Naive thymus-derived CD8-positive, alpha-beta T cell (primary cell): ENCODE data around the gene GCC2. TPM values are rescaled to one million over a fixed set of nuclear protein-coding genes. Genes with fewer than 3 reads are reported as not detected.
"Not testable (repeated sequence)": the region's sequence is repeated elsewhere in the genome, so short reads cannot be mapped to it uniquely, and the experiment has no call there.

Experiments used
- ATAC-seq, 2 donors: fragments of 150-1000 bp; cut with Tn5 transposase in 1 of 2; sonication (Bioruptor Pico), chemical (Tn5 transposase) in 1 of 2; 1 replicate in 1 of 2; 2 replicates in 1 of 2; pipeline ENCODE4 v1.10.0; 2021; ENCODE audit warnings: mild to moderate bottlenecking in 2 of 2, moderate library complexity in 2 of 2
- POLR2A ChIA-PET: fragments of 350-600 bp; sonication (Branson Sonifier 250); formaldehyde crosslinking; loops from one replicate; lab custom pipeline; 2021; ENCODE audit warnings: antibody characterized with exemption; lab: Charles Lee
- DNase-seq, 10 donors: peaks; one replicate each; pipeline versions ENCODE4 v3.0.0 to v3.0.0-alpha.2; 2020 to 2022
- H3K27ac Mint-ChIP-seq, 10 donors: one replicate each; pipeline ENCODE4 v1.8.0; 2020 to 2022; ENCODE audit warnings: mild to moderate bottlenecking in 10 of 10, mixed read lengths in 10 of 10, moderate library complexity in 4 of 10, inconsistent platforms in 1 of 10
- H3K27me3 Mint-ChIP-seq, 5 donors: one replicate each; pipeline ENCODE4 v1.8.0; 2021 to 2022; ENCODE audit warnings: mixed read lengths in 5 of 5
- H3K36me3 Mint-ChIP-seq, 3 donors: one replicate each; pipeline ENCODE4 v1.8.0; 2020 to 2022; ENCODE audit warnings: mixed read lengths in 3 of 3, mild to moderate bottlenecking in 2 of 3, inconsistent platforms in 1 of 3
- H3K4me1 Mint-ChIP-seq, 4 donors: one replicate each; pipeline ENCODE4 v1.8.0; 2021 to 2022; ENCODE audit warnings: mixed read lengths in 4 of 4
- H3K4me3 Mint-ChIP-seq, 10 donors: one replicate each; pipeline ENCODE4 v1.8.0; 2020 to 2022; ENCODE audit warnings: mild to moderate bottlenecking in 10 of 10, mixed read lengths in 10 of 10, moderate library complexity in 6 of 10, inconsistent platforms in 1 of 10
- H3K9me3 Mint-ChIP-seq, 9 donors: one replicate each; pipeline ENCODE4 v1.8.0; 2020 to 2022; ENCODE audit warnings: mixed read lengths in 9 of 9, mild to moderate bottlenecking in 3 of 9, inconsistent platforms in 1 of 9, moderate library complexity in 1 of 9
- polyA plus RNA-seq, 3 donors: library from polyadenylated mRNA; unstranded; fragments of 300-500 nt; fragmentation: Illumina TruSeq; gene quantifications; one replicate each; pipeline ENCODE4 v1.2.3, GENCODE V29; 2021
- total RNA-seq, 8 experiments: library from RNA in 2 of 8; stranded (reverse) in 2 of 8; gene quantifications; one replicate each; pipeline ENCODE4 v1.2.3 and lab custom pipeline; 2021 to 2026

GCC2 gene
- total and polyA plus RNA-seq, 5 experiments from 2014 or later = 51.5 to 205 (median 100) TPM

DNA sequence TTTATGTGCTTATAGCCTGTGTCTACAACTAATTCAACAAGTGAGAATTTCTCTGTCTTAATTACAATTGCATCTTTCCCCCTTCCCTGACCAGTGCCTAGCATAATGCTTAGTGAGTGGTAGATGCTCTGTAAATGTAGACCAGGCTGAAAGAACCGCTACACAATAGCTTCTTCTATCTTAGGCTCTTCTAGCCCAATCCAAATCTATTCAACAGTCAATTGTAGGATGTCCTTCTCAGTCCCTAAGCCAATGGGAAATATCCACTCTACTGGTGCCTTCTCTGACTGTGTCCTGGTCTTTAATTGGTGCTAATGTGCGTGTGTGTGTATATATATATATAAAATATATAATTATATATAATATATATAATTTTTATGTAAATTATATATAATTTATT, 34.1 kb upstream of the GCC2 start:
- ATAC-seq = no peak

DNA sequence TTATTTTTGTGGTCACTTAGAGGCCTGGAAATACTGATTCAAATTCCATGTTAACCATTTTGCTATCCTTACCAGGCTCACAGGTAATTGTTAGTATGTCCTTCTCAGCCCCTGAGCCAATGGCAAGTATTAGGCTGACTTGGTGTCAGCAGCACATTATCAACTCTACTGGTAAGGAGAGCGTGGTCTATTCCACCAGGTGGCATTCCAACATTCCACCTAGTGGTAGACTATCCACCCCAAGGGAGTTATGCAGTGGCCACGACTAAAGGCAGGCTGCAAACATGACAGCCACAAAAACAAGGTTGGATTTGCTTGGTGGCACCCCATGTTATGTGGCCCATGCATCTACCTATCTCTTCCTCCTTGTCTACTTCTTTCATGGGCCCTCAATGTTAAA, 31.8 kb upstream of the GCC2 start:
- no peaks in the 10 kb centered on the region for H3K36me3 Mint-ChIP-seq
- DNase-seq (peak in 1 of 10 donors; percentile 6), ATAC-seq (peak in 1 of 2 donors; percentile 49)
- no peaks in the 10 kb centered on the region for H3K4me1 Mint-ChIP-seq
- POLR2A ChIA-PET = no interaction called here
- no peak overlapping the region for H3K4me3 Mint-ChIP-seq
- H3K9me3 Mint-ChIP-seq = no peaks in the 10 kb centered on the region
- H3K27me3 Mint-ChIP-seq = peaks cover 0 to 2% (median 0%) of the 10 kb centered on the region in 5 donors
- H3K27ac Mint-ChIP-seq = no peak overlapping the region

More for the DNA sequence above, 34.1 kb upstream of the GCC2 start:
- POLR2A ChIA-PET = no interaction called here
- Mint-ChIP-seq H3K27me3 (no peaks in the 10 kb centered on the region), H3K4me1 (no peaks in the 10 kb centered on the region), H3K9me3 (no peaks in the 10 kb centered on the region), H3K27ac (no peak overlapping the region), H3K4me3 (no peak overlapping the region), H3K36me3 (no peaks in the 10 kb centered on the region)
- DNase-seq = no peak

DNA sequence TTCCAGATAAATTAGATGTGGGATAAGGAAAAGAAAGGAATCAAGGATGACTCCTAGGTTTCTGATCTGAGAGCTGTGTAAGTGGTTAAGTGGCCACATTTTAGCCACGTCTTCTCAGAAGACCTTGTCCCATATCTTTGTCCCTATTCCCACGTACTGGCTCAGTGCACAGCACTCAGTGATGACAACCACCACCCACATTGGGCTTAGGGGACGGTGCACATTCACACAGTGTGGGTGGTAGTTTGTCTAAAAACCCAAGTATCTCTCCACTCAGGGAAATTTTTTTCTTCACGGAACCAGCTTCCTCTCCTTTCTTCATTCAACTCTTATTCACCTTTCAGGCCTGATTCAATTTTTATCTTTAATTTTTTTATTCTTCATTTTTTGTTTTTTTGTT, 30.6 kb upstream of the GCC2 start:
- POLR2A ChIA-PET = no interaction called here
- no peaks in the 10 kb centered on the region for H3K4me1 Mint-ChIP-seq
- no peak overlapping the region for H3K27ac Mint-ChIP-seq
- H3K36me3 Mint-ChIP-seq = no peaks in the 10 kb centered on the region
- H3K27me3 Mint-ChIP-seq = peaks cover 4 to 13% (median 10%) of the 10 kb centered on the region in 5 donors
- no peak overlapping the region for H3K4me3 Mint-ChIP-seq
- H3K9me3 Mint-ChIP-seq = no peaks in the 10 kb centered on the region
- DNase-seq (no peak), ATAC-seq (no peak)

DNA sequence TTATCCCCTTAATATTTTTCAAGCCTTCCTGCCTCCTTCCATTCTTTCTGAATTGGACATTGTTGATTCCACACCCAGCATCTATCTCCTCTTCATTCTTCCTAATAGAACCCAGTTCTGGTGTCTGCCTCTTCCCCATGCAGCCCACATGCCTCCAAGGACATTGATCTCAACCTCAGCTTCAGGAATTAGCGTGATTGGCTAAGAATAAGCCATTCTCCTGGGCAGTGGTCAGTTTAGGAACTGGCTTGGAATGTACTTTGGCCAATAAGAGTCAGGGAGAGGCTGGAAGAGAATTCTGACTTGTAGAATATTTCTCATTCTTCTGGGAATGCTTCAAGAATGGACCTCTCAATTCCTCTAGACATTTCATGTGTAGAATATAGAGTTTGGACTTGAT, 25.9 kb upstream of the GCC2 start:
- H3K36me3 Mint-ChIP-seq = no peaks in the 10 kb centered on the region
- H3K27ac Mint-ChIP-seq = no peak overlapping the region
- H3K9me3 Mint-ChIP-seq = peaks cover 0 to 2% (median 0%) of the 10 kb centered on the region in 9 donors
- no peaks in the 10 kb centered on the region for H3K4me1 Mint-ChIP-seq
- ATAC-seq (no peak), DNase-seq (no peak)
- POLR2A ChIA-PET = no interaction called here
- peaks cover 12 to 23% (median 16%) of the 10 kb centered on the region in 5 donors for H3K27me3 Mint-ChIP-seq
- H3K4me3 Mint-ChIP-seq = no peak overlapping the region

DNA sequence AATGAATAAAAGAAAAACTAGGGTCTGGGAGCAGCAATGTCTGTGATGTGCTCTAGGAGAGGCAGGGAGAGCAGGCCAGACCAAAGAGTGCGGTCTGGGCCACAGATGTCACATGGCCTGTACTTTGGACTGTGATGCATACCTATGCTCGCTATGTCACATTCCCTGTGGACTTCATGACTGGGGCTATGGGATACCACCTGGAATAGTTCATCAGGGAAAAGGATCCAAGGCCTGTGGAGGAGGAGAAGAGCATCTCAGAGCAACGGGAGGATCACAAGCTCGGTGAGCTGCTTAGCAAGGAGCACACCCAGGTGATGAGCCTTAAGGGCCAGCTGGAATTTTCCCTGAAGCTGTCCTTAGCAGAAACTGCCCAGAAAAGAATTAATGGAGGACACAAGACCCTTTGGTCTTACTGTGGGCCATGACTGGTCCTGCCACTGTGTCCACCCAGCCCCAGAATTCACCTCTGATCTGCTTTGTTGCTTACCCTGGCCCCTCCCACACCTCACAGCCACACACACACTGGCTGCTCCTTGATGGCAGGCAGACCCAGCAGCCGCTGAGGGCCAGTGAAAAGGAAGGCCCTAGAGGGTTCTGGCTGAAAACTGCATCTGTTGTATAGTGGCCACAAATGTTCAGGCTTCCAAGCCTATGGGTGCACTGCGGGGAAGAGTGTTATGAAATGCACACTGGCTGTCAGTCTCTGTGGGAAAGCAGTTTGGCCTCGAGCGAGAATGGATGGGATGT, 25.3 kb upstream of the GCC2 start:
- Mint-ChIP-seq H3K27me3 (peaks cover 12 to 23% (median 16%) of the 10 kb centered on the region in 5 donors), H3K36me3 (no peaks in the 10 kb centered on the region), H3K9me3 (peaks cover 0 to 2% (median 0%) of the 10 kb centered on the region in 9 donors), H3K4me1 (no peaks in the 10 kb centered on the region), H3K4me3 (no peak overlapping the region), H3K27ac (no peak overlapping the region)
- POLR2A ChIA-PET = no interaction called here
- no peak for DNase-seq
- no peak for ATAC-seq

DNA sequence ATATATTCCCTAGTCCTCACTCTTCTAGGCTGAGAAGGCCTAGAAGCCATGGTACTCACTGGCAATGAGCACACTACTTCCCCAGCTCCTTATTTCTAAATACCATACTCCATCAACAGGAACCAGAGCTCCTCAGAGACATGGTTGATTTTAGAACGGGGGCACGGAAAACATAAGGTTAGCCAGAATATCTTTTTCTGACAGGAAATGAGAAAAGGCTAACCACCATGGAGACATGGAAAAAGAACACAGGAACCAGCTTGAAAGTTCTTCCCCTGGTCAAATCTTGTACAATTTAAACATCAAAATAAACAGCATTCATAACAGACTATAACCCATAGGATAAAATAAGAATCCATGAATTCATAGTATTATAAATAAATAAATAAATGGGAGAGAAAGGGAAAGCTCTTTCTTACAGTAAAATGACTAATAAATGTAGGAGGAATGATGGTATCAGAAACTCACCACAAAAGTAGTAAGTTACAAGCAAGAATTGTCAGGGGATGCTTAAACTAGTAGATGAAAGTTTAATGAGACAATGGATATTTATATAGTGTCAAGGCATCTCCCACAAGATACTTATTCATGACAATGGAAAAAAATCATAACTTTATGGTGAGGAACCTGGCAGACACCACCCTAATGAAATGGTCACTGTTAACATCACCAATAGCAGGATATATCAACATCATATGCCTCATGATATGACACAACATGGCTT, 20.6 kb upstream of the GCC2 start:
- no peak for ATAC-seq
- peaks cover 0 to 4% (median 0%) of the 10 kb centered on the region in 9 donors for H3K9me3 Mint-ChIP-seq
- peaks cover 5 to 13% (median 9%) of the 10 kb centered on the region in 5 donors for H3K27me3 Mint-ChIP-seq
- peaks cover 0 to 8% (median 0%) of the 10 kb centered on the region in 3 donors for H3K36me3 Mint-ChIP-seq
- H3K4me3 Mint-ChIP-seq = no peak overlapping the region
- H3K27ac Mint-ChIP-seq = no peak overlapping the region
- POLR2A ChIA-PET = interaction anchor here (0.6 kb wide), 1 partner anchor 28 kb away, joined by 3 read pairs; no protein-coding TSS in a partner anchor
- no peak for DNase-seq
- H3K4me1 Mint-ChIP-seq = no peaks in the 10 kb centered on the region

DNA sequence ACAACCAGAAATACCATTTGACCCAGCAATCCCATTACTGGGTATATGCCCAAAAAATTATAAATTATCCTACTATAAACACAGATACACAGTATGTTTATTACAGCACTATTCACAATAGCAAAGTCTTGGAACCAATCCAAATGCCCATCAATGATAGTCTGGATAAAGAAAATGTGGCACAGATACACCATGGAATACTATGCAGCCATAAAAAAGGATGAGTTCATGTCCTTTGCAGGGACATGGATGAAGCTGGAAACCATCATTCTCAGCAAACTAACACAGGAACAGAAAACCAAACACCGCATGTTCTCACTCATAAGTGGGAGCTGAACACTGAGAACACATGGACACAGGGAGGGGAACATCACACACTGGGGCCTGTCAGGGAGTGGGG, 13.4 kb upstream of the GCC2 start:
- H3K4me3 Mint-ChIP-seq, H3K4me1 Mint-ChIP-seq, ATAC-seq, H3K36me3 Mint-ChIP-seq, H3K9me3 Mint-ChIP-seq, H3K27me3 Mint-ChIP-seq, POLR2A ChIA-PET, DNase-seq: not testable (repeated sequence)
- H3K27ac Mint-ChIP-seq = peak overlapping the region in 2 of 10 donors; percentile 7 to 10

DNA sequence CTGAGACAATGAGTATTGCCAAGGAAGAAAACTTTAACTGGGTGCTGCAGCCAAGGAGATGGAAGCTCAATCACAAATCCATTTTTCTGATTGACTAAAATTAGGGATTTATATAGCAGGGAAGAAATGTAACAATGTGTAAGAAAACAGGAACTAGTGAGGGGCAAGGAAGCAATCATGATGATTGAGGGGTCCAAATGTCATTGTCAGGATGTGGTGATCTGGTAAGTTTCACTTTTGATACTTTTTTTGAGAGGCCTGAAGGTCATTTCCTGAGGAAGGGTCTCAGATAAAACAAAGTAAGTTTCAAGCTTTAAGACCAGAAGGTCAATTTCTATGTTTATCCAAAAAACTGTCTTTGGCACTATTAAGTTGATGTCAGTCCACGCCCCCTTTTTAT, 12.0 kb upstream of the GCC2 start:
- H3K4me1 Mint-ChIP-seq = no peaks in the 10 kb centered on the region
- no peaks in the 10 kb centered on the region for H3K36me3 Mint-ChIP-seq
- no peak overlapping the region for H3K4me3 Mint-ChIP-seq
- no peaks in the 10 kb centered on the region for H3K27me3 Mint-ChIP-seq
- POLR2A ChIA-PET = no interaction called here
- DNase-seq = no peak
- H3K27ac Mint-ChIP-seq = no peak overlapping the region
- no peak for ATAC-seq
- peaks cover 0 to under 1% (median 0%) of the 10 kb centered on the region in 9 donors for H3K9me3 Mint-ChIP-seq

DNA sequence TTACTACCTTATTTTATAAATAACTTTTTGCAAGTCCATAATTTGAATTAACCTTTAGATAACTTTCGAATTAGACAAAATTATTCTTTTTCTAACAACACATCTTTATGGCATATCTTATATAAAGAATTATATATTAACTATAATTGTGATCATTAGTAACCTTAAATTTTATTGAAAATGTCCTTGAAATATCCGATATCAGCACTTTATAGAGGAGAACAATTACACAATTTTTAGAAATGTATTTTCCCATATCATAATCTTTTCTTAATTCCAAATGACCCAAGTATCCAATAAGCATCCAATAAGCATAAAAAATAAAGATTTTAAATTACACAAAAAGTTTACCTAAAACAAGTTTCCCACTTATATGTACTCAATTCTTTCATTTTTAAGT, 7.3 kb upstream of the GCC2 start:
- Mint-ChIP-seq H3K4me3 (no peak overlapping the region), H3K4me1 (no peaks in the 10 kb centered on the region), H3K9me3 (no peaks in the 10 kb centered on the region), H3K27me3 (no peaks in the 10 kb centered on the region), H3K27ac (no peak overlapping the region), H3K36me3 (no peaks in the 10 kb centered on the region)
- ATAC-seq = no peak
- no peak for DNase-seq
- POLR2A ChIA-PET = no interaction called here

DNA sequence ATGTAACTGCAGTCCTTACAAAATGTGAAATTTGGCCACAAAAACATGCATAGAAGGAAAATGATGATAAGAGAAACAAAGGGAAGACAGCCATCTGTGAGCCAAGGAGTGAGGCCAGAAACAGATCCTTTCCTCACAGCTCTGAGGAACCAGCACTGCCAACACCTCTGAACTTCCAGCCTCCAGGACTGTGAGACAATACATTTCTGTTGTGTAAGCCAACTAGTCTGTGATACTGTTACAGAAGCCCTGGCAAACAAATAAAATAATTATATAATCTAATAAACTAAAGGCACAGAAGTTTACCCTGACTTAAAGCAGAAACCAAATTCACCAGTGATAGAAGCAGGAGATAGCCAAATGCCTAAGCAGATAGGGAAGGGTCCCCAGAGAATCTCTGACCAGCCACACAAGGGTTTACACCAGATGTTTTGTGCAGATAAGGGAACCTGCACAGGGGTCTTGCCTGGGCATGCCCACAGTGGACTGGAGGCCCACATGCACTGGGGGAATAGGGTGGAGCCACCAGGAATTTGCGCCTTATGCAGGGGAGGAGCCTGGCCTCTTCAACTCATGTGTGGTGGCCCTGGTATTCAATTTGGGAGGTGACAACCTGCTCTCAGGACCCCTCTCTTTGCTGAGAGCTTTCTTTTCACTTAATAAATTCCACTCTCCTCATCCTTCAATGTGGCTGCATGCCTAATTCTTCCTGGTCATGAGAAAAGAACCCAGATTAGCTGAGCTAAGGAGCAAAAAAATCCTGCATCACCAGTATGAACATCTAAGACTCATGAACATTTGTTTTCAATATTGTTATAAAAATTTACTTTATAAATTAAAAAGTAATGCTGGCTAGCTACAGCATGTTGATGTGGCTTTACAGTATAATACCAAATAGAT, 3.8 kb upstream of the GCC2 start:
- H3K4me3 Mint-ChIP-seq = no peak overlapping the region
- H3K27ac Mint-ChIP-seq = no peak overlapping the region
- DNase-seq (no peak), ATAC-seq (no peak)
- POLR2A ChIA-PET = no interaction called here
- peaks cover 0 to 4% (median 0%) of the 10 kb centered on the region in 3 donors for H3K36me3 Mint-ChIP-seq
- H3K4me1 Mint-ChIP-seq = peaks cover 11 to 20% (median 18%) of the 10 kb centered on the region in 4 donors
- H3K27me3 Mint-ChIP-seq = no peaks in the 10 kb centered on the region
- no peaks in the 10 kb centered on the region for H3K9me3 Mint-ChIP-seq

DNA sequence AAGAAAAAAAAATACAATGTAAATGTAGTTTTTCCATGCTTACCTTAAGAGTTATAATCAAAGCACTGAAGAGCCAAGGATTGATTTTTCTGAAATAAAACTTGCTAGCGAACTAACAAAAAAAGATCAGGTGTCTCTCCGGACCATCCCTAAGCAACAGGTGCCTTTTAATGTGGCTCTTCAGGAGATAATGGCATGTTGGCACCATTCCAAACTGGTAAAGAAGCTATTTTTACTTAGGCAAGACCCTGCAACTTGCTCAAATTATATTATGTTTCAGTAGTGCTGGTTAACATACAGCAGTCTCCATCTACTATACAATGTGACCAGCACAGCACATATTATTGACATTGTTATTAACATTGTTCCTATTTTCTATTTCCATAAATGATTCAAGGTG, 2.3 kb upstream of the GCC2 start:
- DNase-seq = no peak
- POLR2A ChIA-PET = no interaction called here
- Mint-ChIP-seq H3K27me3 (no peaks in the 10 kb centered on the region), H3K36me3 (peaks cover 0 to 14% (median 4%) of the 10 kb centered on the region in 3 donors), H3K9me3 (no peaks in the 10 kb centered on the region), H3K27ac (no peak overlapping the region), H3K4me3 (peak overlapping the region in 1 of 10 donors; percentile 15), H3K4me1 (peaks cover 12 to 35% (median 29%) of the 10 kb centered on the region in 4 donors)
- no peak for ATAC-seq

DNA sequence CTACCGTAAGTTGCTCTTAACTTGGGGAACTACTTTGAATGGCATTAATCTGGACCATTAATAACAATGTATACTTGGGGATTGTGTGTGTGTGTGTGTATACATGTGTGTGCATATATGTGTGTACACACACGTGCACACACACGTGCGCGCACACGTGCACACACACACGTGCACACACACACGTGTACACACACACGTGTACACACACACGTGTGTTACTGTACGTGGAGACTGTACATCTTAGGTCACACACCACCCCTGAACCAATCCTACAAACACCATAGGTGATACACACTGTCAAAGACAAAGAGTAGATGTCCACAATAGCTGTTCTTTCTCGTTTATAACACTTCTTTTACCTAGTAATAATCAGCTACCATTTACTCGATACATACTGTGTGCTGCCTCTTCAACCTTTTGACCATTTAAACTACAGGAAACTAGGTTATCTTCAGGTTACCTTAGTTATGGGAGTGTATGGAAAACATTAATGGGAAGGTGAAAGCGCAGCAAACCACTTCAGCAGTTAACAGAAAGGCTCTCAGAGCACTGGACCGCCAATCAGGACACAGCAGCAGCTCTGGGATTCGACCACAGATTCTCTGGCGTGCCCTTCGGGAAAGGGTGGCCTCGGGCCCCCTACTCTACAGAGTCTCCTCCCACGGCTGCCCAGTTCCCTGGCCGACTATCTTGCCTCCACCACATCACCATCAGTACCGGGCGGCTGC, 894 bp upstream of the GCC2 start:
- Mint-ChIP-seq H3K4me1 (peaks cover 17 to 44% (median 38%) of the 10 kb centered on the region in 4 donors), H3K9me3 (no peaks in the 10 kb centered on the region), H3K36me3 (peaks cover 5 to 28% (median 8%) of the 10 kb centered on the region in 3 donors), H3K27me3 (no peaks in the 10 kb centered on the region), H3K27ac (peak overlapping the region; percentile 97 to 100 (median 99)), H3K4me3 (peak overlapping the region; percentile 91 to 99 (median 98))
- no peak for ATAC-seq
- DNase-seq = peak in 3 of 10 donors; percentile 5 to 9 (median 7)
- POLR2A ChIA-PET = interaction anchor here (1.1 to 2.2 kb wide), 4 partner anchors 13 to 271 kb away, joined by 3 to 12 read pairs (median 4); partner anchors contain the start of genes LIMS1 and RANBP2
